Measurements from ENCODE around the gene PKNOX2. TPM values are rescaled to one million over a fixed set of nuclear protein-coding genes. Genes with fewer than 3 reads are reported as not detected.

Gene PKNOX2
- total and polyA plus RNA-seq, 10 of the 15 experiments (the other 5 are each of a cell fraction or from before 2014, with no cell fraction given), result not detected

DNA sequence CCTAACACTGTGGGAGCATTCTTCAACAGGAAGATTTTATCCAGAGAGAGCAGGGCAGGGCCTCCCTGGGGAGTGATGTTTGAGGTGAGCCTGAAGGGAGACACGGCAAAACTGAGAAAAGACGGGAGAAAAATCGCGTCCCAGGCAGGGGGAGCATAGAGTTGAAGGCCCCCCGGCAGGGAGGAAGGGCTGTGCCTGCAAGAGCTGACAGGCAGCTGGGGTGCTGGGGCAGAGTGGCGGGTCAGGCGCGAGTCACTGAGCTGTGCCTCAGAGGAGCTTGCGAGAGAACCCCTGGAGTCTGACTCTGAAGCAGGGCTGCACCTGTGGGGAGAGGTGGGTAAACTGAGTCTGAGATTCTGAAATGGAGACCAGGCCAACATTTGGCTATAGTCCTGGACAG lies 14.8 kb downstream of the PKNOX2 start:
- H3K27me3 ChIP-seq (replicated peaks in 1 of 2; ENCODE audit: control insufficient read depth in 2 of 2, insufficient read depth in 2 of 2, low read length in 1 of 2), result peaks cover 1 to 4% of the 10 kb centered on the region in 2 experiments; a peak in 3 of 4 replicates
- no peak overlapping the region for H3K4me3 ChIP-seq
- SMC1A ChIA-PET (ENCODE audit: uncharacterized antibody, unreplicated experiment), result no interaction called here
- ATAC-seq (no peak), DNase-seq (ENCODE audit: low read depth, low spot score) (no peak), FAIRE-seq (no peak)
- TF ChIP-seq USF2 (IDR thresholded peaks at IDR 0.05; ENCODE audit: borderline replicate concordance, low read depth, low read length), result no peak
- TF ChIP-seq EP300 (IDR thresholded peaks at IDR 0.05; ENCODE audit: borderline replicate concordance in 1 of 2, control insufficient read depth in 1 of 2, low read depth in 2 of 2, low read length in 2 of 2), result no peak
- TF ChIP-seq CEBPB (IDR thresholded peaks at IDR 0.05; ENCODE audit: borderline replicate concordance in 1 of 2, low read depth in 2 of 2, low read length in 2 of 2), result no peak
- no peak for TF ChIP-seq ASH2L (IDR thresholded peaks at IDR 0.05; ENCODE audit: borderline replicate concordance, low read depth)
- TF ChIP-seq KAT2A (conservative IDR thresholded peaks at IDR 0.05; ENCODE audit: control insufficient read depth, low read depth, low read length), result no peak
- TF ChIP-seq, protein P1, sequence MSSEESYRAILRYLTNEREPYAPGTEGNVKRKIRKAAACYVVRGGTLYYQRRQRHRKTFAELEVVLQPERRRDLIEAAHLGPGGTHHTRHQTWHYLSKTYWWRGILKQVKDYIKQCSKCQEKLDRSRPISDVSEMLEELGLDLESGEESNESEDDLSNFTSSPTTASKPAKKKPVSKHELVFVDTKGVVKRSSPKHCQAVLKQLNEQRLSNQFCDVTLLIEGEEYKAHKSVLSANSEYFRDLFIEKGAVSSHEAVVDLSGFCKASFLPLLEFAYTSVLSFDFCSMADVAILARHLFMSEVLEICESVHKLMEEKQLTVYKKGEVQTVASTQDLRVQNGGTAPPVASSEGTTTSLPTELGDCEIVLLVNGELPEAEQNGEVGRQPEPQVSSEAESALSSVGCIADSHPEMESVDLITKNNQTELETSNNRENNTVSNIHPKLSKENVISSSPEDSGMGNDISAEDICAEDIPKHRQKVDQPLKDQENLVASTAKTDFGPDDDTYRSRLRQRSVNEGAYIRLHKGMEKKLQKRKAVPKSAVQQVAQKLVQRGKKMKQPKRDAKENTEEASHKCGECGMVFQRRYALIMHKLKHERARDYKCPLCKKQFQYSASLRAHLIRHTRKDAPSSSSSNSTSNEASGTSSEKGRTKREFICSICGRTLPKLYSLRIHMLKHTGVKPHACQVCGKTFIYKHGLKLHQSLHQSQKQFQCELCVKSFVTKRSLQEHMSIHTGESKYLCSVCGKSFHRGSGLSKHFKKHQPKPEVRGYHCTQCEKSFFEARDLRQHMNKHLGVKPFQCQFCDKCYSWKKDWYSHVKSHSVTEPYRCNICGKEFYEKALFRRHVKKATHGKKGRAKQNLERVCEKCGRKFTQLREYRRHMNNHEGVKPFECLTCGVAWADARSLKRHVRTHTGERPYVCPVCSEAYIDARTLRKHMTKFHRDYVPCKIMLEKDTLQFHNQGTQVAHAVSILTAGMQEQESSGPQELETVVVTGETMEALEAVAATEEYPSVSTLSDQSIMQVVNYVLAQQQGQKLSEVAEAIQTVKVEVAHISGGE (CRISPR knock-in tag; IDR thresholded peaks at IDR 0.05), result no peak
- TF ChIP-seq, protein P2, sequence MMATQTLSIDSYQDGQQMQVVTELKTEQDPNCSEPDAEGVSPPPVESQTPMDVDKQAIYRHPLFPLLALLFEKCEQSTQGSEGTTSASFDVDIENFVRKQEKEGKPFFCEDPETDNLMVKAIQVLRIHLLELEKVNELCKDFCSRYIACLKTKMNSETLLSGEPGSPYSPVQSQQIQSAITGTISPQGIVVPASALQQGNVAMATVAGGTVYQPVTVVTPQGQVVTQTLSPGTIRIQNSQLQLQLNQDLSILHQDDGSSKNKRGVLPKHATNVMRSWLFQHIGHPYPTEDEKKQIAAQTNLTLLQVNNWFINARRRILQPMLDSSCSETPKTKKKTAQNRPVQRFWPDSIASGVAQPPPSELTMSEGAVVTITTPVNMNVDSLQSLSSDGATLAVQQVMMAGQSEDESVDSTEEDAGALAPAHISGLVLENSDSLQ (IDR thresholded peaks at IDR 0.05), result no peak
- TF ChIP-seq RBBP5 (conservative IDR thresholded peaks at IDR 0.05), result no peak
- TF ChIP-seq SP1 (IDR thresholded peaks at IDR 0.05; ENCODE audit: low read depth, low read length), result no peak
- no peak for TF ChIP-seq ZSCAN29 (IDR thresholded peaks at IDR 0.05)
- TF ChIP-seq, protein P3, sequence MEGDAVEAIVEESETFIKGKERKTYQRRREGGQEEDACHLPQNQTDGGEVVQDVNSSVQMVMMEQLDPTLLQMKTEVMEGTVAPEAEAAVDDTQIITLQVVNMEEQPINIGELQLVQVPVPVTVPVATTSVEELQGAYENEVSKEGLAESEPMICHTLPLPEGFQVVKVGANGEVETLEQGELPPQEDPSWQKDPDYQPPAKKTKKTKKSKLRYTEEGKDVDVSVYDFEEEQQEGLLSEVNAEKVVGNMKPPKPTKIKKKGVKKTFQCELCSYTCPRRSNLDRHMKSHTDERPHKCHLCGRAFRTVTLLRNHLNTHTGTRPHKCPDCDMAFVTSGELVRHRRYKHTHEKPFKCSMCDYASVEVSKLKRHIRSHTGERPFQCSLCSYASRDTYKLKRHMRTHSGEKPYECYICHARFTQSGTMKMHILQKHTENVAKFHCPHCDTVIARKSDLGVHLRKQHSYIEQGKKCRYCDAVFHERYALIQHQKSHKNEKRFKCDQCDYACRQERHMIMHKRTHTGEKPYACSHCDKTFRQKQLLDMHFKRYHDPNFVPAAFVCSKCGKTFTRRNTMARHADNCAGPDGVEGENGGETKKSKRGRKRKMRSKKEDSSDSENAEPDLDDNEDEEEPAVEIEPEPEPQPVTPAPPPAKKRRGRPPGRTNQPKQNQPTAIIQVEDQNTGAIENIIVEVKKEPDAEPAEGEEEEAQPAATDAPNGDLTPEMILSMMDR (IDR thresholded peaks at IDR 0.05 in 2 of 3, conservative IDR thresholded peaks at IDR 0.05 in 1 of 3; ENCODE audit: control insufficient read depth in 2 of 3, extremely low read depth in 1 of 3, insufficient read depth in 1 of 3, low read depth in 3 of 3, low read length in 3 of 3), result no peak
- TF ChIP-seq YY1 (IDR thresholded peaks at IDR 0.05; ENCODE audit: low read depth, low read length), result no peak
- H3K4me1 ChIP-seq (ENCODE audit: control insufficient read depth, insufficient read depth, low read length), result peaks cover 4% of the 10 kb centered on the region
- H3K4me2 ChIP-seq (ENCODE audit: control insufficient read depth, insufficient read depth), result no peak overlapping the region
- H3K27ac ChIP-seq (ENCODE audit: control insufficient read depth, insufficient read depth), result no peak overlapping the region
- in situ Hi-C loops (cut with MboI) (no loop called here), intact Hi-C loops (cut with micrococcal nuclease; ENCODE audit: unreplicated experiment) (no loop called here)
- POLR2A ChIA-PET, result no interaction called here
- H3K9me3 ChIP-seq (replicated peaks; ENCODE audit: control insufficient read depth, insufficient read depth, low read length), result no peaks in the 10 kb centered on the region
- no peak overlapping the region for H3K9ac ChIP-seq (ENCODE audit: control insufficient read depth, insufficient read depth, low read length)
- H4K20me1 ChIP-seq (ENCODE audit: control insufficient read depth, insufficient read depth), result 0 out of 2 replicates have a peak, but pooled peaks cover 3% of the 10 kb centered on the region
- RAD21 ChIA-PET (ENCODE audit: unreplicated experiment), result no interaction called here
- no peaks in the 10 kb centered on the region for H3K79me2 ChIP-seq (ENCODE audit: control insufficient read depth, insufficient read depth, low read length)
- WGBS (ENCODE audit: insufficient coverage, insufficient replicate concordance, low lambda C conversion rate, missing lambda C conversion rate), result 51% methylated on average over 9 of the region's 9 CpGs
- H2AFZ ChIP-seq (ENCODE audit: control insufficient read depth, low read depth, low read length), result no peak overlapping the region
- no TSS peak for BruUV-seq (replicated peaks)
- CTCF ChIA-PET, result interaction anchor here (1.0 kb wide), 1 partner anchor 254 kb away, joined by 3 read pairs; no protein-coding TSS in a partner anchor
- H3K36me3 ChIP-seq (ENCODE audit: control insufficient read depth in 2 of 2, insufficient read depth in 2 of 2, low read length in 1 of 2), result no peaks in the 10 kb centered on the region

All from GM12878 (cell line).